SKM-1 (cell line): ENCODE results near the gene SGPP1.
"Not testable (repeated sequence)": the region's sequence is repeated elsewhere in the genome, so short reads cannot be mapped to it uniquely, and the experiment has no call there.

Source experiments
- DNase-seq: peaks from one replicate; lab custom pipeline; 2025; ENCODE audit not compliant: unreplicated experiment; lab: John Stamatoyannopoulos, UW

Gene SGPP1, protein sequence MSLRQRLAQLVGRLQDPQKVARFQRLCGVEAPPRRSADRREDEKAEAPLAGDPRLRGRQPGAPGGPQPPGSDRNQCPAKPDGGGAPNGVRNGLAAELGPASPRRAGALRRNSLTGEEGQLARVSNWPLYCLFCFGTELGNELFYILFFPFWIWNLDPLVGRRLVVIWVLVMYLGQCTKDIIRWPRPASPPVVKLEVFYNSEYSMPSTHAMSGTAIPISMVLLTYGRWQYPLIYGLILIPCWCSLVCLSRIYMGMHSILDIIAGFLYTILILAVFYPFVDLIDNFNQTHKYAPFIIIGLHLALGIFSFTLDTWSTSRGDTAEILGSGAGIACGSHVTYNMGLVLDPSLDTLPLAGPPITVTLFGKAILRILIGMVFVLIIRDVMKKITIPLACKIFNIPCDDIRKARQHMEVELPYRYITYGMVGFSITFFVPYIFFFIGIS

GRCh38 chr14:63727736-63728728 lies at the start of gene SGPP1:
SGPP1 (minus strand) TSS chr14:63728065; CDS start chr14:63727944, 121 bp downstream.
- DNase-seq, result no peak

DNA sequence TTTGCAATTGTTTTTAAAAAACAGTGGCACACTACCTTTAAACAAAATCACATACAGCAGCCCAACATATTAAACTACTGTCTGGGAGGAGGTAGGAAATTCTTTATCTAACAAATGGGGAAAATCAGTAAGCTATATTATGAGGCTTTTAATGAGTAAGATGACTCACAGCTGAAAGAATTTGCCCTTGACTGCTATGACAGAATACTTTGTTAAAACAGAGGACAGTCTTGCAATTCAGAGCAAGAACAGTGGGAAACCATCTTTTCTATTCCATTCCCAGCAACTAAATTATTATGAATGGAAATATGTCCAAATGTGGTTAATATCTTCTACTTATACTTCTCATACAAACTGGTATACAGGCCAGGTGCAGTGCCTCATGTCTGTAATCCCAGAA lies 49.2 kb upstream of the SGPP1 start:
- DNase-seq, result no peak

DNA sequence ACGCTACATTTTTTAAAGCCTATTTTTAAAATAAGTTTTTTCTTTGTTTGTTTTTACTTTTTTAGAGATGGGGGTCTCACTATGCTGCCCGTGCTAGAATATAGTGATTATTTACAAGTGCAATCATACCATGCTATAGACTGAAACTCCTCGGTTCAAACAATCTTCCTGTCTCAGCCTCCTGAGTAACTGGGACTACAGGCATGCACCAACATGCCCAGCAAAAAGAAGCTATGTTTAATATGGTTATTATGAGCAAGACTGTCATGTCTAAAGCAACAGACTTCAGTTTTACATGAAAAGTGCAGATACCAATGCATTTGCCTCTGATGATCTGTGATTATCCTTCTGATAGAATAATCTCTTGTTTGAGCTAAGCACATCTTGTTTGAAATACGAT lies 45.6 kb upstream of the SGPP1 start:
- DNase-seq, result no peak

DNA sequence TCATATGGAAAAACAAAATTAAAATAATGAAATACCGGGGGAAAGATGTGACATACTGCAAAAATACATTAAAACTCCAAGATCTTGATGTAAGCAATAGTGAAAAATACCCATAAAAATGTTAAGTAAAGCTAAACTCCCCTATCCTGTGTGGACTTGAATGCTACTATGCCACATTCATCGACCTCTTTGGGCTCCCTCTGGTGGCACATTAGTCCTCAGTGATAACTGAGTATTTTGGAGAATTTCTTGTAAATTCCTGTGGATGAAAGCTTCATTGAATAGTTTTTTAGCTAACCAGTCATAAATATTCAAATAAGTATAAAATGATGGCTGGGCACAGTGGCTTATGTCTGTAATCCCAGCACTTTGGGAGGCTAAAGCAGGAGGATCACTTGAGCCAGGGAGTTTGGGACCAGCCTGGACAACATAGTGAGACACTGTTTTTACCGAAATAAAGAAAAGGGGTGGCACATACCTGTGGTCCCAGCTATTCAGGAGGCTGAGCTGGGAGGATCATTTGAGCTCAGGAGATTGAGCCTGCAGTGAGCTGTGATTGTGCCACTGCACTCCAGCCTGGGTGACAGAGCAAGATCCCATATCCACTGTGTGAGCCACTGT lies 42.4 kb upstream of the SGPP1 start:
- DNase-seq, result peak; percentile 7

GRCh38 chr14:63766611-63767010 lies 38.7 kb upstream of the SGPP1 start:
- DNase-seq, result no peak

DNA sequence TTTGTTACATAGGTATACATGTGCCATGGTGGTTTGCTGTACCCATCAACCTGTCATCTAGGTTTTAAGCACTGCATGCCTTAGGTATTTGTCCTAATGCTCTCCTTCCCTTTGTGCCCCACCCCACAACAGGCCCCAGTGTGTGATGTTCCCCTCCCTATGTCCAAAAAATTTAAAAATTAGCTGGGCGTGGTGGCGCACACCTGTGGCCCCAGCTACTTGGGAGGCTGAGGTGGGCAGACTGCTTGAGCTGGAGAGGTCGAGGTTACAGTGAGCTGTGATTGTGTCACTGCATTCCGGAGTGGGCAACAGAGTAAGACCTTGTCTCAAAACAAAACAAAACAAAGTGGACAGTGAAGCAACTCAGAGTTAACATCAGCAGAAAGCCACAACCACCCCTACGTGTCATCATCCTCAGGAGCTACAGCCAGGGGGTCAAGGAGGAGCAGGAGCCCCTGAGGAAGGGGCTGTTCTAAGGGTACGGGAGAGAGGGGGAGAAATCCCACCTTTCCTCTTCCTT lies 36.8 kb upstream of the SGPP1 start:
- DNase-seq, result no peak

DNA sequence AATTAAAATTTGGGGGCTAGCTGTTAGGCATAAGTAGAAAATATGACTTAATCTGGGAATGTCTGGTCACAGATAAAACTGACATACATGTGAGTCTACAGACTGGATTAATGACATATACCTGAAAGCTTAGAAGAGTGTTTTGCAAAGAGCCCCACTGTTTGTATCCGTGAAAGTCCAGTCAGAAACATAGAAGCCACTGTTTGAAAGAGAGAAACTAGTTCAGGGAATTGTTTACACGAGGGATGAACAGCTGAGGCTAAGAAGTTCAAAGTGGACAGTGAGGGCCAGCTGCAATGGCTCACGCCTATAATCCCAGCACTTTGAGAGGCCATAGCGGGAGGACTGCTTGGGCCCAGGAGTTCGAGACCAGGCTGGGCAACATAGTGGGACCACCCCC lies 36.2 kb upstream of the SGPP1 start:
- DNase-seq, result no peak

GRCh38 chr14:63761351-63762117 lies 33.7 kb upstream of the SGPP1 start:
- peak; percentile 2 for DNase-seq

GRCh38 chr14:63760014-63760413 lies 32.1 kb upstream of the SGPP1 start:
- no peak for DNase-seq

GRCh38 chr14:63759456-63759855 lies 31.6 kb upstream of the SGPP1 start:
- no peak for DNase-seq

DNA sequence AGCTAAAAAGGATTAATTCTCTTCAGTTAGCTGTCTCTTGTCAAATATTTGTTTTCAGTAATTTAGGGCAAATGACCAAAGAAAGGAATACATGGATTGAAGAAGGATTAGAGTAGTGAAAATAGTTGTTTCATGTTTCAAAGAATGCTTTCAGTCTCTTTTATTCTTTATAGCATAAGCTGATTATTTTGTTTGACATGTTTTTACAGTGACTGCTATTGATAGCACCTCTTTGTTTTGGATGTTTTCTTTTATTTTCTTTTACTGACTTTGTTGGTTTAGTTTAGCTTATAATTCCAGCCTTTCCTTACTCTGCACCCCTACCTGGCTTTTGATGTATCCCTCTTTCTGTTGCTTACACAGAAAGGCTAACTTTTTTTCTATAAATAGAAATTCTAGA lies 29.3 kb upstream of the SGPP1 start:
- no peak for DNase-seq

GRCh38 chr14:63752449-63753169 lies 24.7 kb upstream of the SGPP1 start:
- DNase-seq, result no peak

- not testable (repeated sequence) for DNase-seq
These were observed 23.2 kb upstream of the SGPP1 start for GRCh38 chr14:63751076-63751475.

DNA sequence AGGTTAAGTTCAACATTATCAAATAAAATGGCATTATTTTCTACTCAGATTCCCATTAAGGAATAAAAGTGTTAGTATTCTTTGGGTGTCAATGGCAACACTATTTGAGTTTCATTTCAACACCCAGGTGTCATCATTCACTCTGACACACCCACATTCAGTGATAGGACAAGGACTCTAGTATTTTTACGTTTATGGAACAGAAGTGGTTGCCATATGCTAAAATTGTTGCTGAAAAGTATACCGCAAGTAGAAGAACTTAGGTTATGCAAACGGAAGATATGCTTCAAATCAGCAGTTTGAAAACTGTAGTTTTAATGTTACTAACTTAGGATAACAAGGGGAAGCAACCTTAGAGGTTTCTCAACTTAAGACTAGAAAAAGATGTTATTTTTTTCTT lies 20.0 kb upstream of the SGPP1 start:
- DNase-seq, result peak; percentile 11

GRCh38 chr14:63745858-63746425 lies 18.1 kb upstream of the SGPP1 start:
- no peak for DNase-seq

GRCh38 chr14:63745272-63745671 lies 17.4 kb upstream of the SGPP1 start:
- no peak for DNase-seq

GRCh38 chr14:63737582-63738006 lies 9.7 kb upstream of the SGPP1 start:
- no peak for DNase-seq

DNA sequence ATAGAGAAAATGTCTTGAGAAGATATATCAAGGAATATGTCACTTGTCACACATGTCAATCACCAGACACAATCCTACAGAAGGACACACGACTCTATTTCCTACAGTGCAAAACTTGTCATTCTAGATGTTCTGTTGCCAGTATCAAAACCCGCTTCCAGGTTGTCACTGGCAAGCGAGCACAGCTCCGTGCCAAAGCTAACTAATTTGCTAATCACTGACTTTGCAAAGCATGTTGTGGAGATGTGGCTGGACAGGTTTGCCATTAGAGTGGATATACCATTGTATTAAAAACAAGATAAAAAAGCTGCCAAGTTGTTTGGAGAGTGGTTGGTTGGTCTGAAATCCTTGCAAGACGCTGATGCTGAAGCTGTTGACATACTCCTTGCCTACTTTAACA lies 7.9 kb upstream of the SGPP1 start:
- no peak for DNase-seq

GRCh38 chr14:63730659-63731058 lies 2.8 kb upstream of the SGPP1 start:
- DNase-seq, result no peak
